Measurements from ENCODE around the gene KRTAP5-10.

DNA sequence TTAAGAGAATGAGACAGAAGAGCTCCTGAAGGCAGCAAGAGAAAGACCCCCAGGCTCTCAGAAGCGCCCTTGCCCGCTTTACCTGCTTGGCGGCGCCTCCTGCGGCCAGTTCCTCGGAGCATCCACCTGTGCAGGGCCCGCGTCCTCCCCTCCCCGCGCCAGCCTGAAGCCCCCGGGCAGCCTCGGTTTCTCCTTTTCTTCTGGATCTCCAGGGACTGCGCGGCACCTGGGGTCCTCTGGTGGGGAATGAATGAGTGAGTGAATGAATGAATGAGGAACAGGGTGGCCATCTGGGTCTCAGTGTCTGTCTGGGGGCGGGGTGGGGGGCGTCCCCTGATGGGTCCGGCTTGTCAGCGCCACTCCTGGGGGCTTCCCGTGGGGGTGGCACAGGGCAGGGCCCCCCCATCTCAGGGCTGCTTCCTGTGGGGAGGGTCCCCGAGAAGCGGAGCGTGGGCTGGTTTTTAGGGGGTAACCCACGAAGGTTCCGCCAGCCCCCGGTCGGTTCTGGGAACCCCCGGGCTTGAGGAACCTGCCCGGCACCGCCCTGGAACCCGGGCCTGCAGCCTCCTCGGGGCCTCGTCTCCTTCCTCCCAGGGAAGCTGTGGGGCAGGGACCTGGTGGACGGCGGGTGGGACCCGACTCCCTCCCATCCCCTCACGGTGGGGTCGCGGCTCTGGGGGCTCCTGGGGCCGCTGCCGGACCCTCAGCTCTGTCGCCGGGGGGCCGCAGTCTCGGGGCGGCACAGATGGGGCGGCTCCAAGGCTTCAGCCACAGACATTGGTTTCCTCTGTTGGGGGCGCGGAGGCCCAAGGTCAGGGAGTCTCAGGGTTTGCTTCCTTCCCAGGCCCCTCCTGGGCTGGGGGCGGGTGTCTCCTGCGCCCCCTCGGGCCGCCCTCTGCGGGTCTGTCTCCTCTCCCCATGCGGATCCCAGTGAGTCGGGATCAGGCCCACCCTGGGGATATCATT, 46.6 kb upstream of the KRTAP5-10 start:
- no peak for TF ChIP-seq POLR2A (IDR thresholded peaks at IDR 0.05)
- TF ChIP-seq, protein P1, sequence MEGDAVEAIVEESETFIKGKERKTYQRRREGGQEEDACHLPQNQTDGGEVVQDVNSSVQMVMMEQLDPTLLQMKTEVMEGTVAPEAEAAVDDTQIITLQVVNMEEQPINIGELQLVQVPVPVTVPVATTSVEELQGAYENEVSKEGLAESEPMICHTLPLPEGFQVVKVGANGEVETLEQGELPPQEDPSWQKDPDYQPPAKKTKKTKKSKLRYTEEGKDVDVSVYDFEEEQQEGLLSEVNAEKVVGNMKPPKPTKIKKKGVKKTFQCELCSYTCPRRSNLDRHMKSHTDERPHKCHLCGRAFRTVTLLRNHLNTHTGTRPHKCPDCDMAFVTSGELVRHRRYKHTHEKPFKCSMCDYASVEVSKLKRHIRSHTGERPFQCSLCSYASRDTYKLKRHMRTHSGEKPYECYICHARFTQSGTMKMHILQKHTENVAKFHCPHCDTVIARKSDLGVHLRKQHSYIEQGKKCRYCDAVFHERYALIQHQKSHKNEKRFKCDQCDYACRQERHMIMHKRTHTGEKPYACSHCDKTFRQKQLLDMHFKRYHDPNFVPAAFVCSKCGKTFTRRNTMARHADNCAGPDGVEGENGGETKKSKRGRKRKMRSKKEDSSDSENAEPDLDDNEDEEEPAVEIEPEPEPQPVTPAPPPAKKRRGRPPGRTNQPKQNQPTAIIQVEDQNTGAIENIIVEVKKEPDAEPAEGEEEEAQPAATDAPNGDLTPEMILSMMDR (IDR thresholded peaks at IDR 0.05): no peak

All from testis (tissue), 2 donors.